D721Med (cell line): ENCODE data around the gene GYG2.

Source experiments
- DNase-seq: peaks from one replicate; pipeline ENCODE4 v3.0.0; 2011; ENCODE audit warnings: low spot score; ENCODE audit not compliant: insufficient read length
- FAIRE-seq: peaks from 2 replicates; lab custom pipeline; 2011; peaks lifted over from hg19 to GRCh38; lab: Jason Lieb, UNC
- CTCF ChIP-seq: IDR thresholded peaks from 2 replicates; pipeline ENCODE4 v1.5.1; 2012; ENCODE audit warnings: mild to moderate bottlenecking, control low read depth; ENCODE audit not compliant: insufficient read depth; ENCODE audit errors: missing control alignments

Gene GYG2

GRCh38 chrX:2824886-2825285 lies 3.8 kb upstream of the GYG2 start:
- DNase-seq (no peak), FAIRE-seq (no peak)
- no peak for TF ChIP-seq CTCF

GRCh38 chrX:2828959-2829411 lies 255 bp downstream of the GYG2 start:
- no peak for DNase-seq
- no peak for FAIRE-seq

GRCh38 chrX:2829469-2830246 lies 928 bp downstream of the GYG2 start:
- DNase-seq = no peak
- FAIRE-seq = no peak
- TF ChIP-seq CTCF = no peak

More at GRCh38 chrX:2828959-2829411, 255 bp downstream of the GYG2 start:
- no peak for TF ChIP-seq CTCF

- peak; percentile 25 for FAIRE-seq
- TF ChIP-seq CTCF = no peak
- no peak for DNase-seq
Observed at GRCh38 chrX:2831471-2832228, 2.9 kb downstream of the GYG2 start.

GRCh38 chrX:2837961-2838360 lies 9.2 kb downstream of the GYG2 start:
- TF ChIP-seq CTCF = no peak
- FAIRE-seq = no peak
- no peak for DNase-seq

- no peak for FAIRE-seq
- no peak for TF ChIP-seq CTCF
- DNase-seq = no peak
Observed at GRCh38 chrX:2840961-2841360, 12.2 kb downstream of the GYG2 start.
